OCI-LY3 (cell line): ENCODE measurements around the gene ZNF865.

Experiments
- EZH2phosphoT487 ChIP-seq: fragments of 200-600 bp; shearing (Covaris generic); IDR thresholded peaks from 2 replicates; pipeline ENCODE4 v1.6.1; 2018; ENCODE audit warnings: antibody characterized with exemption, mixed run types, low read depth
- TF ChIP-seq, protein P1 (sequence below): fragments of 200-600, 300-600 bp; sonication (generic); IDR thresholded peaks from 2 replicates; pipeline ENCODE4 v1.5.1; 2014; ENCODE audit warnings: antibody characterized with exemption, low read length, low read depth

DNA sequence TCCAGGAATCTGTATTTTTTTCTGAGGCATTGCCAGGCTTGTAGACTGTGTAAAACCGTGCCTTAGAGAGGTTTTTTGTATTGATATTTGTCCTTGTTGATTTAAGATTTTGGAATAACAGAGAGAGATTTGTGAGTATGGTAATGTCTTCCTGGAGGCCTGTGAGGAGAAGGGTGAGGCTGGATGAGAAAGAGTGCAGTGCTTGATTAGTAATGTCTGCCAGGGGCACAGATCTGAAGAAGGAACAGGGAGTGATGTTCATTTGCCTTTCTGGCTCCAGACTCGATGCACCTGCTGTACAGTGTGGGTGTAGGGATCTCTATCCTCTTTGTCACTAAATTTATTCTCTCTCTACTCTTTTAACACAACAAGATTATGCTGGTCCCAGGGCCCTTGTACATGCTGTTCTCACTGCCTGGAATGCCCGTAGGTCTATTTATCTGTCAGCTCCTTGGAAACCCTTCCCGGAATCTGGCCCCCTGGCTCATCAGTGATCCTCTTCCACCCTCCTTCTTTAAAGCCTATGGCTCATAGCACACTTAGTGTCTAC lies 10.4 kb upstream of the ZNF865 start:
- TF ChIP-seq, protein P1, sequence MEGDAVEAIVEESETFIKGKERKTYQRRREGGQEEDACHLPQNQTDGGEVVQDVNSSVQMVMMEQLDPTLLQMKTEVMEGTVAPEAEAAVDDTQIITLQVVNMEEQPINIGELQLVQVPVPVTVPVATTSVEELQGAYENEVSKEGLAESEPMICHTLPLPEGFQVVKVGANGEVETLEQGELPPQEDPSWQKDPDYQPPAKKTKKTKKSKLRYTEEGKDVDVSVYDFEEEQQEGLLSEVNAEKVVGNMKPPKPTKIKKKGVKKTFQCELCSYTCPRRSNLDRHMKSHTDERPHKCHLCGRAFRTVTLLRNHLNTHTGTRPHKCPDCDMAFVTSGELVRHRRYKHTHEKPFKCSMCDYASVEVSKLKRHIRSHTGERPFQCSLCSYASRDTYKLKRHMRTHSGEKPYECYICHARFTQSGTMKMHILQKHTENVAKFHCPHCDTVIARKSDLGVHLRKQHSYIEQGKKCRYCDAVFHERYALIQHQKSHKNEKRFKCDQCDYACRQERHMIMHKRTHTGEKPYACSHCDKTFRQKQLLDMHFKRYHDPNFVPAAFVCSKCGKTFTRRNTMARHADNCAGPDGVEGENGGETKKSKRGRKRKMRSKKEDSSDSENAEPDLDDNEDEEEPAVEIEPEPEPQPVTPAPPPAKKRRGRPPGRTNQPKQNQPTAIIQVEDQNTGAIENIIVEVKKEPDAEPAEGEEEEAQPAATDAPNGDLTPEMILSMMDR = no peak
- no peak for TF ChIP-seq EZH2phosphoT487
